HG02840 (cell line): ENCODE results near the gene BCAR1.
"Not testable (repeated sequence)": the region's sequence is repeated elsewhere in the genome, so short reads cannot be mapped to it uniquely, and the experiment has no call there.

ENCODE experiments used
- ATAC-seq: cut with Tn5 transposase; IDR thresholded peaks from one replicate; pipeline ENCODE4 v1.9.1; 2021; ENCODE audit warnings: mild to moderate bottlenecking, moderate library complexity, moderate number of reproducible peaks; ENCODE audit not compliant: unreplicated experiment, low FRiP score

The BCAR1 gene

DNA sequence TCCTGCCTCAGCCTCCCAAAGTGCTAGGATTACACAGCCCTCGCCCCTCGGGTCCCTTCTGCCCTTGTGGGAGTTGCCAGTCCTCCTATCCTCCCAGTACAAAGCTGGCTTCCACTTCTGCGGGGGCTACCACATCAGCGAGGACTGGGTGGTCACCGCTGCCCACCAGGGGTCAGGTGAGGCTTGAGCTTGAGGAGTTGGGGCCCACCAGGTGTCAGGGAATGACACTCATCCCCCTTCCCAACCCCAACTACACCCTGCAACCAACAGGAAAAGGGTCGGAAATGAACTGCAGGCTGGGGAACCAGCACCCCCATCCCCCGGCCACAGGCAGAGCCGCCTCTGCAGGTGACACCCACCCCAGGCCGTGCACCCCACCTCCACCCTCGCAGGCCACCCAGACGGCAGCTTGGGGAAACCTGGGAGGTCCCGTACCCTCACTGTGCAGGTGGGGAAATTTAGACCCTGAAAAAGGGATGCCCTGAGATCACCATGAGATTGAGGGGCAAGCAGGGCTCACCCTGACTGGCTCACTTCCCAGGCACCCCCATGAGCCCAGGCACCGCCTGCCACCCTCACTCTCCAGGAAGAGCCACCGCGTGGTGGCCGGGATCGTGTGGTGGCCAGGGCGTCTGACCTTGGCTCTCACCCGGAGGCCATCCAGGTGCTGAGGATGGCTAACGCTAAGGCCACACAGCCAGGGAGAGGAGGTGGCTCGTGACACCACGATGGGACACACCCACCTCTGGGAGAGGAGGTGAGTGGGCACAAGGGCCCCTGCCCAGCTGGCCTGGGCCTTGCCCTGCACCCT lies 24.7 kb downstream of the BCAR1 start:
- no peak for ATAC-seq

DNA sequence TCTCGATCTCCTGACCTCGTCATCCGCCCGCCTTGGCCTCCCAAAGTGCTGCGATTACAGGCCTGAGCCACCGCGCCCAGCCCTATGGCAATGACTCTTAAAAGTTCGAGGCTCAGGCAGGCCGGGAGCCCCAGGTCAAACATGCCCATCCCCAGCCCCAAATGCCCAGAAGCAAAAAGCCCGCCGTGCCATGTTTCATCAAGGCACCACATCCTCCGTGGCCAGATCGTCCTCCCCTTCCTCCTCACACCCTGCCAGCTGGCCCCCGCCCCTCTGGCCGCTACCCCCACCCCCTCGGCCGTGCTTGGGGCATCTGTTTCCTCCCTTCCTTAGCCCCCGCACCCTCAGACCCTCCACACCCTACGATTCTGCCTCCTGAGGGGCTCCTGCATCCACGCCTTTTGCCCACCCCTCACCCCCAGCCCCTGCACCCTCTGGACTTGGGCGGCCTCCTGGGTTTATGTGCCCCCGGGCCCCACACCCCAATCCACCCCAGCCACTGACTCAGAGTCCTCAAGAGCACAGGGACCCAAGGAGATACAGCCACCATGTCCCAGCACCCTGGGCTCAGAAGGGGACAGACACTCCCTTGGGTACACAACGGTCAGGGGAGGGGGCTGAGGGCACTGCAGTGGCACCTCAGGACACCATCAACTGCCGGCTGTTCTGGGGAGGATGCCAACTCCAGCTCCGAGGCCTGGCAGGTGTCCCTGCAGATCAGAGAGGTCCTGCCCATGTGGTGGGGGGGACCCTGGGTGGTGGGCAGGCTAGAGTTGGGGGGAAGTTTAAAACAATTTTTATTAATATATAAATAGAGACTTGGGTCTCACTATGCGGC lies 25.5 kb downstream of the BCAR1 start:
- ATAC-seq, result no peak

DNA sequence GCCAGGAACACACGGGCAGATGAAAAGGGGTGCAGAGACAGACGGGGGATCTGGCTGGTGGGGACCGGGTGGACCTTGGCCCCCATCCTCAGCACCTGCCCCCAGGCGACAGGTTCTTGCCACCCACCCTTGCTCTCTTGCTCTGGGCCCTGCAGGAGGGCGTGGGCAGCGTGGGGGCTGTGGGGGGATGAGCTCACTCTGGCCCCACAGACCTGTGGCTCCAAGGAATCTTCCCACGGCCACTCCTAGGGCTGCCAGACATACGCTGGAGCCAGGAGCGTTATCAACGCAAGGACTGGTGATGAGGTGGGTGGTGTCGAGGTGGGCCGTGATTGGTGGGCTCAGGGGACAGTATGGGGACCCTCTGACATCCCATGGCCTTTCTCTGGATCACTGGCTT lies 26.3 kb downstream of the BCAR1 start:
- no peak for ATAC-seq

DNA sequence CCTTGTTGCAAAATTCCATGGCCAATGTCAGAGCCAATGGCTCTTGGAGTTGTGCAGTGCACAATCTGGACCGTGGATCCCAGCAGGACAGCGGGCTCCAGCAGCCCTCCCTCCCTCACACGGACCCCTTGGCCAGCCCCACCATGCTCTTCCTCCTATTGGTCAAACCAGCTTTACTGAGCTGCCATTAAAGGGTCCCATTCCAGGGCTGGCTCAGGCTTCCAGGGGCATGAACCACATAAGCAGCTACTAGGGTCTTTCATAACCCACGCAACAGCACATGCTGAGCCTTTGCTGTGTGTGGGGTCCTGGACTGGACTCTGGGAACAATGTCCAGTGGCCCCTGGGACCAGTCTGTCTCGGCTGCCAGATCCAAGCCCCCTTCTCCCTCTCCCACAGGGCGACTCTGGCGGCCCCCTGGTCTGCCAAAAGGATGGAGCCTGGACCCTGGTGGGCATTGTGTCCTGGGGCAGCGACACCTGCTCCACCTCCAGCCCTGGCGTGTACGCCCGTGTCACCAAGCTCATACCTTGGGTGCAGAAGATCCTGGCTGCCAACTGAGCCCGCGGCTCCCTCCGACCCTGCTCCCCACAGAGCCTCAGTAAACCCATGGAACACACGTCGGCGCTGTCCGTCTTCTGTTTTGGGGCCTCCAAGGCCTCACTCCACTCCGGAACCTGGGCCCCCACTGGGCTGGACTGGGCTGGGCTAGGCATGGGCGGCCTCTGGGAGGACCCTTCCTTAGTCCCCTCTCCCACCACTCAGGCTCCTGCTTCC lies 26.9 kb downstream of the BCAR1 start:
- ATAC-seq, result no peak

DNA sequence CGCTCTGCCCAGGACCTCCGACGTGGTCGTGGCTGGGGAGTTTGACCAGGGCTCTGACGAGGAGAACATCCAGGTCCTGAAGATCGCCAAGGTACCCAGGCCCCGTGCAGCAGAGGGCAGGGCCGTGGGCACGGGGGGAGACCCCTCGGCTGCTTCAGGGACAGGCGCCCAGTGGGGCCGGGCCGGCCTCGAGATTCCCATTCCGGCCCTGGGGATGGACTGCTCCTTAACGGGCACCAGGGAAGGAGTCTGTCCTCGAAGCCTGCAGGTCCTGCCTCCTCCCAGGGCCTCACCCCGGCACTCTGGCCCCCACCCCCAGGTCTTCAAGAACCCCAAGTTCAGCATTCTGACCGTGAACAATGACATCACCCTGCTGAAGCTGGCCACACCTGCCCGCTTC lies 28.3 kb downstream of the BCAR1 start:
- ATAC-seq, result not testable (repeated sequence)

DNA sequence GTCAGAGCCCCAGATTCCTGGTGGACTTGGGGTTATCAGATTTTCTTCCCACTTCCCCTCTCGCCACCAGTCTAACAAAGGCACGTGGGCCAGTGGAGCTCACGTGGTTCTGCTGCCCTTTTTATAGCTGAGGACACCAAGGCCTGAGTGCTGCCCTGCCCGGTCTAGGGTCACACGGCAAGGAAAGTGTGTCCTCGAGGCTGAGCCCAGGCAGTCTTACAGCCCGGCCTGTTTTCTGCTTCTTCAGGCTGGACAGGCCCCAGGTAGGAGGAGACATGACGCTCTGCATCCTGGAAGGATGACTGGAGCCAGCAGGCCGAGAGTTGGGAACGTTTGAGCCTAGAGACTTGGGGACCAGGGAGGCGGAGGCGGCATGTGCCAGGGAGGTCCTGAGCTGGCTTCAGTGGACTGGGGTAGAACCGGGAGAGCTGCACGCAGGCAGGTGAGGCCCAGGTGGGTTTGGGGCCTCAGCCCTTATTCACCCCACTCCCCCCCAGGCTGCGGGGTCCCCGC lies 29.1 kb downstream of the BCAR1 start:
- ATAC-seq, result no peak

DNA sequence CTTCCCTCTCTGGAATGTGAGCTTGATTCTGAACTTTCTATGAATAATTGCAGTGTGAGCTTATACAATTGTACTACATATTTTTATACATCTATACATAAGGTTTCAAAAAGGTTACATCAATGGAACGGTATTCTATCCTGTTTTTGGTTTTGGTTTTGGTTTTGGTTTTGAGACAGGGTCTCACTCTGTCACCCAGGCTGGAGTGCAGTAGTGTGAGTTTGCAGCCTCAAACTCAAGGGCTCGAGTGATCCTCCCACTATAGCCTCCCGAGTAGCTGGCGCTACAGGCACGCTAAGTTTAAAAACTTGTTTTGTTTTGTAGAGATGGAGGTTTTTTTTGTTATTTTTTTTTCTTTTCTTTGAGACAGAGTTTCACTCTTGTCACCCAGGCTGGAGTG lies 31.6 kb downstream of the BCAR1 start:
- no peak for ATAC-seq

DNA sequence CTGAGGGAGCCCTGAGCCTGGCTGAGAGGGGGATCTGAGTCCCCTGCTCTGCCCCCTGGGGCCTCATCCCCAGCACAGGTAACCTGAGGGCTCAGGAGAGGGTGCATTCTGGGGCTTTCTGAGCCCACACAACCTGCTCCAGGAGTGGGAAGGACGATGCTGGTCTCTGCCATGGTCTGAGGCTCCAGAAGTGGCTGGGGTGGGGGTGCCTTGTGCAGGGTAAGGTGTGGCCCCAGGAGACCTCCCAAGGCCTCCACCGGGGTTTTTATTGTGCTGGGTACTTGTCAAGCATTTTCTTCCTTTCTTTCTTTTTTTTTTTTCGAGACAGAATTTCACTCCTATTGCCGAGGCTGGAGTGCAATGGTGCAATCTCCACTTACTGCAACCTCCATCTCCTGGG lies 32.3 kb downstream of the BCAR1 start:
- no peak for ATAC-seq

DNA sequence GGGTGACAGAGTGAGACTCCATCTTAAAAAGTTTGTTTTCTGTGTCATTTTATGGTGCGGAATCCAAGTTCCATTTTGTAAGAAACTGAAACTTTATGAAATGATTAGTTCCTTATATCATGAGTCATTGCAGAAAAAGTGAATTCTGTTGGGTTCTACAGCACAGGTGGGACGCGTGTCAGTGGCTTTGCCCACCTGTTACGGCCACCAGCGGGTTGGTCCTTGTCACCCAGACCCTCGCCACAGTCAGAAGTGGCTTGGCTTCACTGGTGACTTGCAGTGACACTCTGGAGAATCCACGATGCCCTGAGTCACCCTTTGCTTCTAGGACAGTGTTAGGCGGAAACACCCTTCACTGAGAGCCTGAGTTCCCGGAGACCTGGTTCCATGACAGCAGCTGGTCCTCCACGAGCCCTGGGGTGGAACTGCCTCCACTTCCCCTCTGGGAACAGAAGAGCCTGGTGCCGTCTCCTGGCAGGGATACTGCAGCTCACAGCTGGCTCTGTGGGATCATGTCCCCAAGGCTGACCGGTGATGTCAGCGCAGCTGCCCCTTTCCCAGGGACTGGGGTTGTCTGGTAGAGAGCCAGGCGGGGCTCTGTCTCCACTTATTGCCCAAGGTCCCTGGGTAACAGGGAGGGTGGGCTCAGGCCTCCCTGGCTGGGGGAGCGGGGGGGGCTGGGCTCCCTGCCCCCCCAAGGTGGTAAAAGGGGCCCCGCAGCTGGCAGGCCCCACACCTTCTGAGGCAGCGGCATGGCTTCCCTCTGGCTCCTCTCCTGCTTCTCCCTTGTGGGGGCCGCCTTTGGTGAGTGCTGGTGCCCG lies 33.0 kb downstream of the BCAR1 start, which contains the start of gene CTRB1:
CTRB1 (plus strand) TSS at position 733 of the 821 bp plus-strand sequence; CDS start at position 753, 20 bp downstream.
- no peak for ATAC-seq

DNA sequence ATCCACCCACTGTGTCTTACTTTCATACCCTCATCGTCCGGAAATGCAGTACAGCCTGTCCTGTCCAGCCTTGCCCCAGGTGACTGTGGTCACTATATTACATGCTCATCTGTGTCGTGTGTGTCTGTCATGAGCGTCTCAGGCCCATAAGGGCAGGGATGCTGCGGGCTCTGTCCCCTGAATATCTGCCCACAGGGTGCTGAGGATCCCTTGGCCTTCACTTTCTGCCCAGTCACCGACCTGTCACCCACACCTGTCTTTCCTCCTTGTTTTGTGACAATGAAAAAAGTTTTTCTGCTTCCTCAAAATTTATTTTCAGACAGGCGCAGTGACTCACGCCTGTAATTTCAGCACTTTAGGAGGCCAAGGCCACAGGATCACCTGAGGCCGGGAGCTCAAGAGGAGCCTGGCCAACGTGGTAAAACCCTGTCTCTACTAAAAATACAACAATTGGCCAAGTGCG lies 34.0 kb downstream of the BCAR1 start:
- ATAC-seq, result no peak

DNA sequence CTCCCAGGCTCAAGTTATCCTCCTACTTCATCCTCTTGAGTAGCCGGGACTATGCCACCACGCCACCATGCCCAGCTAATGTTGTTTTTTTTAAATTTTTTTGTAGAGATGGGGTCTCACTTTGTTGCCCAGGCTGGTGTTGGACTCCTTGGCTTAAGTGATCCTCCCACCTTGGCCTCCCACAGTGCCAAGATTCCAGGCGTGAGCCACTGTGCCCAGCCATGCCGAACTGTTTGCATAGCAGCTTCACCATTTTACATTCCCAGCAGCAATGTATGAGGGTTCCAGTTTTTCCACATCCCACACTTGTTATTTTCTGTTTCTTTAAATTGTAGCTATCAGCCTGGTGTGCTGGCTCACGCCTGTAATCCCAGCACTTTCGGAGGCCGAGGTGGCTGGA lies 34.8 kb downstream of the BCAR1 start:
- no peak for ATAC-seq

DNA sequence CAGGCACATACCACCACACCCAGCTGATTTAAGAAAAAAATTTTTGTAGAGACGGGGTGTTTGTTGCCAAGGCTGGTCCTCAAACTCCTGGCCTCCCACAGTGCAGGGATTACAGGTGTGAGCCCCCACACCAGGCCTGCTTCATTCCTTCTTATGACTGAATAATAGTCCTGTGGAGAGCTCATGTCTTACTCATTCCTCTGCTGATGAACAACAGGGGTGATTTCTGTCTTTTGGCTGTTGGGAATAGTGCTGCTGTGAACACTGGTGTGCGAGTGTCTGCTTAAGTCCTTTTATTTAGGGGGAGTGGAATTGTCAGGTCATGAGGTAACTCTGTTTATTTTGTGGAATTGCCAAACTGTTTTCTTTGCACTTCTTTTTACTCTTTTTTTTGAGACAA lies 35.3 kb downstream of the BCAR1 start:
- no peak for ATAC-seq

DNA sequence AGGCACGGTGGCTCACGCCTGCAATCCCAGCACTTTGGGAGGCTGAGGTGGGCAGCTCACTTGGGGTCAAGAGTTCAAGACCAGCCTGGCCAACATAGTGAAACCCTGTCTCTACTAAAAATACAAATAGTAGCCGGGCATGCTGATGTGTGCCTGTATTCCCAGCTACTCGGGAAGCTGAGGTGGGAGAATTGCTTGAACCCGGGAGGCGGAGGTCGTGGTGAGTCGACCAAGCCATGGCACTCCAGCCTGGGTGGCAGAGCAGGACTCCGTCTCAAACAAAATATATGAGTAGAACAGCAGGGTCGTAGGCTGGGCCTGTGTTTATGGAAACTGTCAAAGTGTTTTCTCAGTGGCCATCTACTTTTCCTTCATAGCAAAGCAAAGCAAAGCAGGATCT lies 40.1 kb downstream of the BCAR1 start:
- not testable (repeated sequence) for ATAC-seq

DNA sequence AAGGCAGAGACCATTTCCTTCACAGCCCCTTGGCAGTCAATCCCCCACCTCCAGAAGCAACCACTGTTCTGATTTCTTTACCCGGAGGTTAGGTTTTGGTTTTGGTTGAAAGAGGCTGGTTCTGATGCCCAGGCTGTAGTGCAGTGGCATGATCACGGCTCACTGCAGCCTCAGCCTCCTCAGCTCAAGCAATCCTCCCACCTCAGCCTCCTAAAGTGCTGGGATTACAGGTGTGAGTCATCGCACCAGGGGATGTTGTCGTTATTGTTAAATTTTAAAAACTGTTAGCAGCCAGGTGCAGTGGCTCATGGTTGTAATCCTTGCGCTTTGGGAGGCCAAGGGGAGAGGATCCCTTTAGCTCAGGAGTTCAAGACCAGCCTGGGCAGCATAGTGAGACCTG lies 41.5 kb downstream of the BCAR1 start:
- ATAC-seq, result no peak

DNA sequence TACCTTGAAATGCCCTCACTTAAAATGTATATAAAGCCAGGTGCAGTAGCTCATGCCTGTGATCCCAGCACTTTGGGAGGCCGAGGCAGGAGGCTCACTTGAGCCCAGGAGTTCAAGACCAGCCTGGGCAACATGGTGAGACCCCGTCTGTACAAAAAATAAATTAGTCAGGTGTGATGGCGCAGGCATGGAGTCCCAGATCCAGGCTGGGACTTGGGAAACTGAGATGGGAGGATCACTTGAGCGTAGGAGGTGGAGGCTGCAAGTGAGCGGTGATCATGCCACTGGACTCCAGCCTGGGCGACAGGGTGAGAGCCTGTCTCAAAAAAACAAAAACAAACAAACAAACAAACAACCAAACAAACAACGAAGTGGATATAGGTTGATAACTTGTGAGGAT lies 41.9 kb downstream of the BCAR1 start:
- ATAC-seq, result not testable (repeated sequence)

DNA sequence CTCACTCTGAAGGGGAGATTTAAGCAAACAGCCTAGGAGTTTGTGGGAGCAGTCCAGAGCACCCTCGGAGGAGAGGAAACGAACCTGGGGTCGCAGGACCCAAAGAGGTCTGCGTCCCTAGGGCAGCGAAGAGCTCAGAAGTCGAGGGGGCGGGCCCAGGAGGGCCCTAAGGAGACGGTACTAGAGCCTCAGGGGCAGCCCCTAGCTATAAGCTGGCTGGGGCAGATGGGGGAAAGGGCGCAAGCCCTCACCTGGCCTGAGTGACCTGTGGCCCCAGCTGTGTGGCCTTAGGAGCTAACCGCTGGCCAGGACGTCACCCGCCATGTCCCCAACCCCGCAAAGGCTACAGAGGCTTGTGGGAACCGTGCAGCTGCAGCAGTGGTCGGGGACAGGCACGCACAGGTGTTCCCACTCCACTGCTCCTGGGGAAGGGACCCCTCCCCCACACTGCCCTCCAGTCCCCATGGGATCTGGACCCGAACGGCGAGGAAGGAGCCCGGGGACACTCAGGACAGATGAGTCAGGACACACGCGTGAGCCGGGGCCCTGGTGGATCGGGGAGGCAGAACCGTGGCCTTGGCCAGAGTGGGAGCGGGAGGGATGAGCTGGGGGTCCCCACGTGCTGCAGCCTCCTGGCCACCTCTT lies 42.4 kb downstream of the BCAR1 start:
- ATAC-seq, result no peak

DNA sequence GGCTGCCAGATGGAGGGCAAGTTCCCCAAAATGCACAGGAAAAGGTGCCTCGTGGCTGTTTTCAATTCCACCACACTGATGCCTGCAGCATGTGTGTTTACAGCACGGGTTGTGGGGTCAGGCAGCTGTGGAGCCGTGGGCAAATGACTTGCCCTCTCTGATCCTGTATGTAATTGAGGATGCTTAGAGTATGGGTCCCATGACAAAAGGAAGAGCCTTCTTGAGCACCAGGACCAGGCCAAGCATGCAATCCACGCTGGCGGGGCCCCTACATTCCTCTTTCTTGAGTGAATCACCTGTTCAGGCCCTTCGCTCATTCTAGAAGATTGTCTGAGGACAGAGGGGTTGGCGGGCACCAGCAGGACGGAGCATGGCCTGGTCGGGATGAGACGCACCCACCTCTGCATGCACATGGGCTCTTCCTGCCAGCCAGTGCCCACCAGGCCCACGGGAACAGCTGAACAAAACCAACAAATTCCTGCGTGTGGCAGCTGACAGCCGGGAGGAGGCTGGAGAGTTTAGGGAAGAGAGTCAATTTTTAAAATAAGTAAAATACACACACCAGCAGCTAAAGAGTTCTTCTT lies 43.1 kb downstream of the BCAR1 start:
- no peak for ATAC-seq

DNA sequence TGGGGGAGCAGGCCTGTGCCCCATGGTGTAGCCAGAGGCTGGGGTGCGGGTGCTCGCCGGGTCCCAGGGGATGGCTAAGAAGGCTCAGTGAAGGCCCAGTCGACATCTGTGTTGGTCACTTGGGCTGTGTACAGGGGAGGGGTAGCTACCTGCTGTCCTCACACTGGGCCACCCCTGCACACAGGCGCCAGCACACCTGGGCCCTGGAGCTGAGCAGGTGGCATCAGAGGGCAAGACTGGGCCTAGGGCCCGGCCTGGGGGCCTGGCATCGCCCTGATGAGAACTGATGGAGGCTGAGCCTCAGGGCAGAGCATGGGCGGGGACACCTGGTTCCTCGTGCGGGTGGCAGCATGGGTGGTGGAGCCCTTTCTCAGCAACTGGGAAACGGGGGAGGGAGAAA lies 43.6 kb downstream of the BCAR1 start:
- ATAC-seq, result no peak
